ENCODE data around the gene OR6J1.

OR6J1 gene

GRCh38 chr14:22613106-22613695 lies 31.0 kb downstream of the OR6J1 start:
- H3K27ac ChIP-seq, result no peak overlapping the region
- peaks cover 46% of the 10 kb centered on the region for H3K36me3 ChIP-seq
- H3K4me1 ChIP-seq (ENCODE audit: control insufficient read depth in 1 of 2, insufficient read depth in 1 of 2, low read depth in 1 of 2, low read length in 1 of 2), result no peaks in the 10 kb centered on the region
- no peaks in the 10 kb centered on the region for H3K27me3 ChIP-seq
- H3K4me3 ChIP-seq (ENCODE audit: low read depth in 1 of 2, low read length in 1 of 2), result no peak overlapping the region
- H3K9me3 ChIP-seq, result no peaks in the 10 kb centered on the region
- TF ChIP-seq CTCF (IDR thresholded peaks at IDR 0.05), result no peak

- H3K36me3 ChIP-seq, result peaks cover 69% of the 10 kb centered on the region
- no peak overlapping the region for H3K4me3 ChIP-seq (ENCODE audit: low read depth in 1 of 2, low read length in 1 of 2)
- H3K4me1 ChIP-seq (ENCODE audit: control insufficient read depth in 1 of 2, insufficient read depth in 1 of 2, low read depth in 1 of 2, low read length in 1 of 2), result no peaks in the 10 kb centered on the region
- no peaks in the 10 kb centered on the region for H3K27me3 ChIP-seq
- no peak for TF ChIP-seq CTCF (IDR thresholded peaks at IDR 0.05)
- H3K9me3 ChIP-seq, result no peaks in the 10 kb centered on the region
- no peak overlapping the region for H3K27ac ChIP-seq
Observed at GRCh38 chr14:22610931-22611330, 33.2 kb downstream of the OR6J1 start.

GRCh38 chr14:22607291-22607690 lies 36.9 kb downstream of the OR6J1 start:
- TF ChIP-seq CTCF (IDR thresholded peaks at IDR 0.05), result no peak
- no peak overlapping the region for H3K4me3 ChIP-seq (ENCODE audit: low read depth in 1 of 2, low read length in 1 of 2)
- H3K9me3 ChIP-seq, result no peaks in the 10 kb centered on the region
- no peaks in the 10 kb centered on the region for H3K27me3 ChIP-seq
- no peak overlapping the region for H3K27ac ChIP-seq
- no peaks in the 10 kb centered on the region for H3K4me1 ChIP-seq (ENCODE audit: control insufficient read depth in 1 of 2, insufficient read depth in 1 of 2, low read depth in 1 of 2, low read length in 1 of 2)
- peaks cover 100% of the 10 kb centered on the region for H3K36me3 ChIP-seq

- H3K4me1 ChIP-seq (ENCODE audit: control insufficient read depth in 1 of 2, insufficient read depth in 1 of 2, low read depth in 1 of 2, low read length in 1 of 2), result no peaks in the 10 kb centered on the region
- peaks cover 100% of the 10 kb centered on the region for H3K36me3 ChIP-seq
- H3K9me3 ChIP-seq, result no peaks in the 10 kb centered on the region
- no peak overlapping the region for H3K27ac ChIP-seq
- no peak overlapping the region for H3K4me3 ChIP-seq (ENCODE audit: low read depth in 1 of 2, low read length in 1 of 2)
- no peaks in the 10 kb centered on the region for H3K27me3 ChIP-seq
- TF ChIP-seq CTCF (IDR thresholded peaks at IDR 0.05), result no peak
Observed at GRCh38 chr14:22606380-22606779, 37.8 kb downstream of the OR6J1 start.

GRCh38 chr14:22602862-22603261 lies 41.3 kb downstream of the OR6J1 start:
- TF ChIP-seq CTCF (IDR thresholded peaks at IDR 0.05), result no peak
- no peaks in the 10 kb centered on the region for H3K9me3 ChIP-seq
- peaks cover 14% of the 10 kb centered on the region in 2 experiments for H3K4me1 ChIP-seq (ENCODE audit: control insufficient read depth in 1 of 2, insufficient read depth in 1 of 2, low read depth in 1 of 2, low read length in 1 of 2)
- no peaks in the 10 kb centered on the region for H3K27me3 ChIP-seq
- H3K36me3 ChIP-seq, result peaks cover 65% of the 10 kb centered on the region
- no peak overlapping the region for H3K4me3 ChIP-seq (ENCODE audit: low read depth in 1 of 2, low read length in 1 of 2)
- no peak overlapping the region for H3K27ac ChIP-seq

Data from neutrophil (primary cell).